Activated naive CD8-positive, alpha-beta T cell treated with anti-CD3 and anti-CD28 coated beads for 36 hours (primary cell): ENCODE results near the gene ESRRB. TPM values are rescaled to one million over a fixed set of nuclear protein-coding genes. Genes with fewer than 3 reads are reported as not detected.

Source experiments
- DNase-seq: peaks from one replicate; pipeline ENCODE4 v3.0.0; 2021
- H3K27ac Mint-ChIP-seq: one replicate; pipeline ENCODE4 v1.8.0; 2022; ENCODE audit warnings: mild to moderate bottlenecking, moderate library complexity, mixed read lengths
- H3K27me3 Mint-ChIP-seq: one replicate; pipeline ENCODE4 v1.8.0; 2022; ENCODE audit warnings: mild to moderate bottlenecking, mixed read lengths
- H3K36me3 Mint-ChIP-seq: one replicate; pipeline ENCODE4 v1.8.0; 2021; ENCODE audit warnings: mild to moderate bottlenecking, mixed read lengths
- H3K4me1 Mint-ChIP-seq: one replicate; pipeline ENCODE4 v1.8.0; 2021; ENCODE audit warnings: mixed read lengths
- H3K4me3 Mint-ChIP-seq: one replicate; pipeline ENCODE4 v1.8.0; 2022; ENCODE audit warnings: mild to moderate bottlenecking, moderate library complexity, mixed read lengths
- H3K9me3 Mint-ChIP-seq: one replicate; pipeline ENCODE4 v1.8.0; 2022; ENCODE audit warnings: mixed read lengths
- total RNA-seq, 2 experiments: library from RNA; stranded (reverse); gene quantifications; one replicate each; pipeline ENCODE4 v1.2.3, GENCODE V29; 2021

ESRRB gene
- total RNA-seq, 2 experiments from 2014 or later: not detected

DNA sequence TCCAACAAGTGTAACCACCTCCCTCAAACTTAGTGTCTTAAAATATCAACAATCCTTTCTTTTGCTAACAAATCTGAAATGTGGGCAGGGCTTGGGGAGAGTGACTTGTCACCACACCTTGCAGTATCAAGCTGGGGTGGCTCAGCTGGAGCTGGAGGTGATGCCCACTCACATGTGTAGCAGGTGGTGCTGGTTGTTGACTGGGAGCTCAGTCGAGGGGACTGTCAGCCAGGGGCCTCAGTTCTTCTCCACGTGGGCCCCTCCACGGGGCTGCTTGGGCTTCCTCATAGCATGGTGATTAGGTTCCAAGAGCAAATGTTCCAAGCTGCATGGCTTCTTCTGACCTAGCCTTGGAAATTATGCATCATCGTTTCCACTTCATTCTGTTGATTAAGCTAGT lies 32.6 kb upstream of the ESRRB start:
- no peaks in the 10 kb centered on the region for H3K4me1 Mint-ChIP-seq
- H3K27ac Mint-ChIP-seq: no peak overlapping the region
- peaks cover 3% of the 10 kb centered on the region for H3K9me3 Mint-ChIP-seq
- no peak overlapping the region for H3K4me3 Mint-ChIP-seq
- no peaks in the 10 kb centered on the region for H3K36me3 Mint-ChIP-seq
- no peak for DNase-seq
- H3K27me3 Mint-ChIP-seq: no peaks in the 10 kb centered on the region

DNA sequence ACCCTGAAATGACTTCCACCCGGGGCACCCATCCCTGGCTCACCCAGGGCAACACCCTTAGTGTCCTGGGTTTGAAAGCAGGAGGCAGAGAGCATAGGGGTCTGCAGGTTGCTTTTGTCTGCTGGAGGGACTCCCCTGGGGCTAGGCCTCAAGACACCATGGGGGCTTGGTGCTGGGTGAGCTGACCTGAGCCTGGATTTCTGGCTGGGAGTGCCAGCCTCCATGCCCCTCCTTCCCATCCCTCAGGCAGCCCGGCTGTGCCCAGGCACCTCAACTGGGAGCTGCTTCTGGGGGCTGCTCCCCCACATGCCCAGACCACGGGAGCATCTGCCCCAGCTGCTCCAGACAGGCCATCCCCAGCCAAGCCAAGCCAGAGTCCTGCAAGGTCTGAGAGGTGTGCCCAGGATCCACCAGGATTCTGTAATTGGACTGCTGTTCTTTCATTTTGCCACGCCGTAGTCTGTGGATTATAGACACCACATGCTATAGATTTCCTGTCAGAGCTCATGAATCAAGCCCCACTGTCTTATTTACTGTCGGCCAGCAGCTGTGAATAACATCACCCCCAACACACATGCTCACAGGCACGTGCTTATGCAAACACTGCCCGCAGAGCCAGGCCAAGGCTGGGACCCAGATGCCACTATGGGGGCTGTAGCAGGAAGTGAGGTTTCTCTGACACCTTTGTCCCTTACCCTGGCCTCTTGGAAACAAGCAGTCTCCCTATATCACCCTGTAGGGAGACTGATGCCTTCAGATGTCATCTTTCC lies 29.4 kb upstream of the ESRRB start:
- H3K27ac Mint-ChIP-seq: no peak overlapping the region
- H3K4me3 Mint-ChIP-seq: no peak overlapping the region
- H3K9me3 Mint-ChIP-seq: peaks cover 3% of the 10 kb centered on the region
- DNase-seq: no peak
- no peaks in the 10 kb centered on the region for H3K4me1 Mint-ChIP-seq
- peaks cover 8% of the 10 kb centered on the region for H3K27me3 Mint-ChIP-seq
- no peaks in the 10 kb centered on the region for H3K36me3 Mint-ChIP-seq

- no peaks in the 10 kb centered on the region for H3K9me3 Mint-ChIP-seq
- DNase-seq: no peak
- peaks cover 5% of the 10 kb centered on the region for H3K4me1 Mint-ChIP-seq
- H3K4me3 Mint-ChIP-seq: no peak overlapping the region
- H3K27ac Mint-ChIP-seq: no peak overlapping the region
- no peaks in the 10 kb centered on the region for H3K36me3 Mint-ChIP-seq
- peaks cover 19% of the 10 kb centered on the region for H3K27me3 Mint-ChIP-seq
Measured at GRCh38 chr14:76348898-76349297, 27.0 kb upstream of the ESRRB start.

DNA sequence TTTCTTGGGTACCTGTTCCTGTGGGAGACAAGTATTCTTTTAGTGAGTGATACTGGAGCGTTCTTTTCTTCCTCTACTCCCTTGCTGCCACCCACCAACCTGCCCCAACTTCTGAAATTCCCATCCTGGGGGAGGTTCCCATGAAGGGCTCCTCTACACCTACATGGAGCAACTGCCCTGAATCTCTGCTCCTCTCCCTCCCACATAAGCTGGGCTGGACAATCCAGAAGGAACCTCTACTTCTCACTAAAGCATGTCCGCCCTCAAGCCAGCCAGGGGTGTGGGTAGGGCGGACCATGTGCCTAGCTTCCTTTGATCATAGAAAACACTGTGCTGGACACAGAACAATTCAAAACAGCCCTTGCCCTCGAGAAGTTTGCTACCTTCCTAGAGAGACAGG lies 25.9 kb upstream of the ESRRB start:
- no peaks in the 10 kb centered on the region for H3K9me3 Mint-ChIP-seq
- H3K36me3 Mint-ChIP-seq: no peaks in the 10 kb centered on the region
- peaks cover 19% of the 10 kb centered on the region for H3K27me3 Mint-ChIP-seq
- H3K4me3 Mint-ChIP-seq: no peak overlapping the region
- no peak overlapping the region for H3K27ac Mint-ChIP-seq
- peaks cover 5% of the 10 kb centered on the region for H3K4me1 Mint-ChIP-seq
- no peak for DNase-seq

DNA sequence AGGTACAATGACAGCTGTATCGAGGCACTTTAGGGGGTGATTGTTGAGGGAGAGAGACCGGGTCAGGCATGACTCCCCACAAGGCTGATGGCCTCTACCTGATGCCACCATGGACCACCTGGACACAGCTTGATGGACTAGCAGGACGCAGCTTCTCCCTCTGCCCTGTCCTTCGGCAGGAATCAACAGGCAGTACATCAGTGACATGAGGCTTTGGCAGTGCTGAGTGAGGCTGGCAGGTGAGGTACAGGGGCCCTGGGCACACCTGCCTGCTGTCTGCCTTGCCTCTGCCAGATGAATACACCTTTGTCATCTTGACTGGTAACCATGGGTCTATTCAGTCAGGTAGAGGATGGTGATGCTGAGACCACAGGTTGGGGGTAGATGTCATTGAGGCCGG lies 25.3 kb upstream of the ESRRB start:
- no peaks in the 10 kb centered on the region for H3K9me3 Mint-ChIP-seq
- DNase-seq: no peak
- peaks cover 5% of the 10 kb centered on the region for H3K4me1 Mint-ChIP-seq
- H3K36me3 Mint-ChIP-seq: no peaks in the 10 kb centered on the region
- H3K27me3 Mint-ChIP-seq: peaks cover 20% of the 10 kb centered on the region
- H3K4me3 Mint-ChIP-seq: no peak overlapping the region
- H3K27ac Mint-ChIP-seq: no peak overlapping the region

DNA sequence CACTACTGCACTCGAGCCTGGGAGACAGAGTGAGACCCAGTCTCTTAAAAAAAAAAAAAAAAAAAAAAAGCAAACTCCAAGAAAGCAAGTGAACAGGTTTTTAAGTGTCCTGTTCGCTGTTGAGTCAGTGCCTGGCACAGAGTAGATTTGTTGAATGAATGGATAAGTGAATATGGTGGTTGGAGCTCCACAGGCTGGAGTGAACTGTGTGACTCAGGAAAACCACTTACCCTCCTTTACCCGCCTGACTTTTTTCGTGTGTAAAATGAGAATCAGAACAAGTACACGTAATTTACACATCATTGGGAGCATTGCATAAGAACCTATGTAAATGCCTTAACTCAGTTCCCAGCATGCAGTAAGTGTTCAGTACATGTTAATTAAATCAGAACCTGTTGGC lies 24.0 kb upstream of the ESRRB start:
- DNase-seq: no peak
- Mint-ChIP-seq H3K4me1 (peaks cover 5% of the 10 kb centered on the region), H3K27me3 (peaks cover 28% of the 10 kb centered on the region), H3K36me3 (no peaks in the 10 kb centered on the region), H3K27ac (no peak overlapping the region), H3K9me3 (no peaks in the 10 kb centered on the region), H3K4me3 (no peak overlapping the region)

- H3K36me3 Mint-ChIP-seq: no peaks in the 10 kb centered on the region
- H3K27ac Mint-ChIP-seq: no peak overlapping the region
- peaks cover 28% of the 10 kb centered on the region for H3K27me3 Mint-ChIP-seq
- DNase-seq: peak; percentile 68
- H3K4me1 Mint-ChIP-seq: peaks cover 5% of the 10 kb centered on the region
- no peak overlapping the region for H3K4me3 Mint-ChIP-seq
- H3K9me3 Mint-ChIP-seq: no peaks in the 10 kb centered on the region
Measured at GRCh38 chr14:76352639-76353281, 23.2 kb upstream of the ESRRB start.

- H3K9me3 Mint-ChIP-seq: no peaks in the 10 kb centered on the region
- H3K4me1 Mint-ChIP-seq: peaks cover 5% of the 10 kb centered on the region
- H3K36me3 Mint-ChIP-seq: no peaks in the 10 kb centered on the region
- no peak for DNase-seq
- no peak overlapping the region for H3K27ac Mint-ChIP-seq
- H3K27me3 Mint-ChIP-seq: peaks cover 32% of the 10 kb centered on the region
- no peak overlapping the region for H3K4me3 Mint-ChIP-seq
Measured at GRCh38 chr14:76354310-76354709, 21.6 kb upstream of the ESRRB start.

- H3K9me3 Mint-ChIP-seq: no peaks in the 10 kb centered on the region
- H3K36me3 Mint-ChIP-seq: no peaks in the 10 kb centered on the region
- peaks cover 5% of the 10 kb centered on the region for H3K4me1 Mint-ChIP-seq
- H3K4me3 Mint-ChIP-seq: no peak overlapping the region
- H3K27ac Mint-ChIP-seq: no peak overlapping the region
- no peak for DNase-seq
- H3K27me3 Mint-ChIP-seq: peaks cover 27% of the 10 kb centered on the region
Measured at GRCh38 chr14:76355771-76356170, 20.2 kb upstream of the ESRRB start.

DNA sequence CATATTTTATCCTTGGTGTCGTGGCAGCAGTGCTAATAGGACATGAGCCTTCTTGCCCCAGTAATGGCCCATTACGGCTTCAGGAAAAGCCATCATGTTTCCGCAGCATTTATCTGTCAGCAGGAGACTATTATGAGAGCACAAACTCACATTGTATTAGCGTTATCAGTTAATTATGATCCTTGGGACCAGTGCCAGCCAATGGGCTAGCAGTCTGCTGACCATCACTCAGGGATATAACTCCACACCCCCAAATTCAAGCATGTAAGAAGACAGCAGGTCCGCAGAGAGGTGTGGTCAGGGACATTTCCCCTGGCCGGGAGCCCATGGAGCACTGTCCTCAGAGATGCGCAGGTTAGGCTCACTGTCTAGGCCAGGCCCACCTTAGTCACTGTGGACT lies 4.9 kb upstream of the ESRRB start:
- no peak for DNase-seq
- Mint-ChIP-seq H3K4me1 (no peaks in the 10 kb centered on the region), H3K9me3 (no peaks in the 10 kb centered on the region), H3K27ac (no peak overlapping the region), H3K27me3 (peaks cover 34% of the 10 kb centered on the region), H3K4me3 (no peak overlapping the region), H3K36me3 (no peaks in the 10 kb centered on the region)

DNA sequence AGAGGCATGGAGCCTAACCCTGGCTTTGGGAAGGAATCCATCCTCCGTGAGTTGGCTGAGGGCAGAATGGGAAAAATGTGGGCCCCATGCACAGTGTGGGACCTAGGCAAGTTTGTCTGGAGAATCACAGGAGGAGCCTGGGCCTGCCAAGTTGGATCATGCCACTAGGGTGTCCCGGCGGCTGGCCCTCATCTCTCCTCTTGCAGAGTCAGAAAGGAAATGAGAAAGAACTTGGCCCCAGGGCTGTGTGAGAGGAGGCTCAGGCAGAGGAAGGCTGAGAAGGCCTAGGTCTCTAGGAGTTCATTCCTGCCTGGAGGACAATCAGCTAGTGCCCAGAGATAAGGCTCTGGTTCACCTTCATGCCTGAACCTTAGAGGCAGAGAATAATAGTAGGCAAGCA lies 2.5 kb upstream of the ESRRB start:
- H3K9me3 Mint-ChIP-seq: no peaks in the 10 kb centered on the region
- H3K36me3 Mint-ChIP-seq: no peaks in the 10 kb centered on the region
- H3K27ac Mint-ChIP-seq: no peak overlapping the region
- no peak for DNase-seq
- no peak overlapping the region for H3K4me3 Mint-ChIP-seq
- H3K4me1 Mint-ChIP-seq: peaks cover 3% of the 10 kb centered on the region
- H3K27me3 Mint-ChIP-seq: peaks cover 50% of the 10 kb centered on the region

DNA sequence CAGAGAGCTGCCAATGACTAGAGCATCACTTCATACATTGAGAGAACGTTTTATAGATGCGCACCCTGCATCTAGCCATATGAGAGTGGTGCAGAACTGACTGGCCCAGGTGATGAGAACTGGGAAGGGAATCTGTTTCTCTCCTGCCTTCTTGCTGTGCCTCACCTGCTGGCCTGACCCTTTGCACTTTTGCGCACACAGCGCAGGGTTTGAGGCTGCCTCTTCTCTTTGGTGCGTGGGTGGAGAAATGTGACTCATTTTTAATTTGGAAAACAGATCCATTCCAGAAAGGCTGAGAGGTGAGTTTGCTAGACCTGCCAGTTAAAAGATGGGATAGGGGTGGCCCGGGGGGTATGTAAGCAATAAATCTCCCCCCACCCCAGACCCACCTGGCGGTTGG lies 453 bp upstream of the ESRRB start:
- Mint-ChIP-seq H3K9me3 (no peaks in the 10 kb centered on the region), H3K4me1 (peaks cover 3% of the 10 kb centered on the region), H3K27me3 (peaks cover 62% of the 10 kb centered on the region), H3K27ac (no peak overlapping the region), H3K4me3 (no peak overlapping the region), H3K36me3 (no peaks in the 10 kb centered on the region)
- DNase-seq: no peak

GRCh38 chr14:76376409-76376877 lies 506 bp downstream of the ESRRB start:
- no peak for DNase-seq
- Mint-ChIP-seq H3K36me3 (no peaks in the 10 kb centered on the region), H3K4me3 (no peak overlapping the region), H3K4me1 (peaks cover 3% of the 10 kb centered on the region), H3K9me3 (no peaks in the 10 kb centered on the region), H3K27ac (no peak overlapping the region), H3K27me3 (peaks cover 69% of the 10 kb centered on the region)

- no peak for DNase-seq
- peaks cover 3% of the 10 kb centered on the region for H3K4me1 Mint-ChIP-seq
- no peak overlapping the region for H3K27ac Mint-ChIP-seq
- no peaks in the 10 kb centered on the region for H3K9me3 Mint-ChIP-seq
- no peaks in the 10 kb centered on the region for H3K36me3 Mint-ChIP-seq
- no peak overlapping the region for H3K4me3 Mint-ChIP-seq
- H3K27me3 Mint-ChIP-seq: peaks cover 71% of the 10 kb centered on the region
Measured at GRCh38 chr14:76376878-76377734, 1.2 kb downstream of the ESRRB start.

DNA sequence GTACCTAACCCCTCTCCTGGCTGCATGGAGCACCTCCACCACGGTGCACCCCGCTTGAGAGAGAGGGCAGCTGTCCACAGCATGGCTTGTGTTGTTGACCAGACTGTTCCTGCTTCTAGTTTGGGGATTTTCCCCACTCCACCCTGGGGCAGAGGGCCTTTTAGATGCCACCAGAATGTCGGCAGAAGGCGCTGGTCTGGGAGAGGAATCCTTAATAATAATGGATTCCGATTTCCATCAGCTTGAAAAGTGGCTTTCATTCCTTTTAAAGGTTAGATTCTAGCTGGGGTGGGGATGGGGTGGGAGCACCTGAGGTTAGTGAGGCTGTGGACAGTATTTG lies 1.8 kb downstream of the ESRRB start:
- H3K4me3 Mint-ChIP-seq: no peak overlapping the region
- H3K27ac Mint-ChIP-seq: no peak overlapping the region
- H3K27me3 Mint-ChIP-seq: peaks cover 72% of the 10 kb centered on the region
- H3K9me3 Mint-ChIP-seq: no peaks in the 10 kb centered on the region
- H3K4me1 Mint-ChIP-seq: peaks cover 3% of the 10 kb centered on the region
- no peak for DNase-seq
- H3K36me3 Mint-ChIP-seq: no peaks in the 10 kb centered on the region
